GM23338 (cell line): ENCODE results near the gene GFPT2. TPM values are rescaled to one million over a fixed set of nuclear protein-coding genes. Genes with fewer than 3 reads are reported as not detected.

ENCODE experiments used
- ATAC-seq: fragments of 200-7000 bp; cut with Tn5 transposase; 3 replicates; pipeline ENCODE4 v1.9.1; 2020
- DNase-seq: peaks from one replicate; pipeline ENCODE4 v3.0.0-alpha.2; 2015; ENCODE audit warnings: low spot score
- H2AFZ ChIP-seq: fragments of 200-600 bp; sonication (generic); 2 replicates; pipeline ENCODE4 v1.8.0; 2016; ENCODE audit warnings: antibody characterized with exemption, mild to moderate bottlenecking, moderate library complexity
- H3F3A ChIP-seq: fragments of 200-600 bp; sonication (generic); replicated peaks from 2 replicates; pipeline ENCODE4 v1.8.0; 2017; ENCODE audit warnings: antibody characterized with exemption, mixed run types, low read depth
- H3K27ac ChIP-seq: fragments of 200-600 bp; sonication (generic); 2 replicates; pipeline ENCODE4 v1.6.1; 2016; ENCODE audit warnings: low read depth
- H3K27me3 ChIP-seq: fragments of 200-600 bp; sonication (generic); 2 replicates; pipeline ENCODE4 v1.8.0; 2016; ENCODE audit warnings: mild to moderate bottlenecking, mixed run types, moderate library complexity; ENCODE audit not compliant: insufficient read depth
- H3K36me3 ChIP-seq: fragments of 200-600 bp; sonication (generic); 2 replicates; pipeline ENCODE4 v1.8.0; 2016; ENCODE audit warnings: mild to moderate bottlenecking; ENCODE audit not compliant: insufficient read depth
- H3K4me1 ChIP-seq: fragments of 200-600 bp; sonication (generic); 2 replicates; pipeline ENCODE4 v1.8.0; 2016; ENCODE audit warnings: mild to moderate bottlenecking, moderate library complexity; ENCODE audit not compliant: insufficient read depth
- H3K4me2 ChIP-seq: fragments of 200-600 bp; sonication (generic); 2 replicates; pipeline ENCODE4 v1.7.1; 2017; ENCODE audit warnings: mixed run types
- H3K4me3 ChIP-seq: fragments of 200-600 bp; sonication (generic); 2 replicates; pipeline ENCODE4 v1.6.1; 2016; ENCODE audit warnings: mixed run types
- H3K79me2 ChIP-seq: fragments of 200-600 bp; sonication (generic); replicated peaks from 2 replicates; pipeline ENCODE4 v1.8.0; 2017; ENCODE audit warnings: mild to moderate bottlenecking; ENCODE audit not compliant: insufficient read depth
- H3K9me2 ChIP-seq: fragments of 200-600 bp; sonication (generic); 2 replicates; pipeline ENCODE4 v1.8.0; 2017; ENCODE audit not compliant: insufficient read depth
- H4K20me1 ChIP-seq: fragments of 200-600 bp; sonication (generic); replicated peaks from 2 replicates; pipeline ENCODE4 v1.8.0; 2017; ENCODE audit warnings: mild to moderate bottlenecking; ENCODE audit not compliant: insufficient read depth
- H3K27ac Mint-ChIP-seq: 2 replicates; pipeline ENCODE4 v1.8.0; 2020; ENCODE audit warnings: inconsistent platforms, mild to moderate bottlenecking, moderate library complexity, mixed read lengths
- H3K27me3 Mint-ChIP-seq: 3 replicates; pipeline ENCODE4 v1.8.0; 2022; ENCODE audit warnings: low read depth, mild to moderate bottlenecking, moderate library complexity, mixed read lengths, inconsistent platforms; ENCODE audit not compliant: insufficient read depth, poor library complexity
- H3K36me3 Mint-ChIP-seq: 3 replicates; pipeline ENCODE4 v1.8.0; 2021; ENCODE audit warnings: low read depth, mild to moderate bottlenecking, inconsistent platforms, moderate library complexity, mixed read lengths
- H3K4me1 Mint-ChIP-seq: 3 replicates; pipeline ENCODE4 v1.8.0; 2020; ENCODE audit warnings: mild to moderate bottlenecking, inconsistent platforms, mixed read lengths
- H3K4me3 Mint-ChIP-seq: 3 replicates; pipeline ENCODE4 v1.8.0; 2021; ENCODE audit warnings: moderate library complexity, mild to moderate bottlenecking, inconsistent platforms, mixed read lengths
- H3K9me3 Mint-ChIP-seq: 3 replicates; pipeline ENCODE4 v1.8.0; 2020; ENCODE audit warnings: moderate library complexity, mild to moderate bottlenecking, inconsistent platforms, mixed read lengths
- CREB1 ChIP-seq: fragments of 250-450 bp; sonication (Bioruptor Pico); IDR thresholded peaks from 2 replicates; pipeline ENCODE4 v1.5.0; 2020; ENCODE audit warnings: low read depth, mild to moderate bottlenecking, moderate library complexity
- CTCF ChIP-seq, 2 experiments: fragments of 200-600 bp in 1 of 2; sonication (generic) in 1 of 2; conservative IDR thresholded peaks; 2 replicates each; pipeline versions ENCODE4 v1.5.1 to v1.6.1; 2016 to 2017; ENCODE audit warnings: antibody characterized with exemption in 2 of 2, low read depth in 2 of 2, mild to moderate bottlenecking in 2 of 2, moderate library complexity in 1 of 2
- EZH2 ChIP-seq: fragments of 200-600 bp; sonication (generic); IDR thresholded peaks from one replicate; pipeline ENCODE4 v1.8.0; 2017; ENCODE audit warnings: antibody characterized with exemption, mild to moderate bottlenecking, low read depth; ENCODE audit not compliant: unreplicated experiment
- EZH2phosphoT487 ChIP-seq: fragments of 200-600 bp; sonication (generic); IDR thresholded peaks from one replicate; pipeline ENCODE4 v1.8.1; 2018; ENCODE audit warnings: antibody characterized with exemption; ENCODE audit not compliant: unreplicated experiment
- JUNB ChIP-seq: IDR thresholded peaks from one replicate; pipeline ENCODE4 v1.6.1; 2016; ENCODE audit warnings: antibody characterized with exemption; ENCODE audit not compliant: unreplicated experiment
- NANOG ChIP-seq: IDR thresholded peaks from 2 replicates; pipeline ENCODE4 v1.6.1; 2016; ENCODE audit warnings: antibody characterized with exemption, borderline replicate concordance
- STAT1 ChIP-seq: IDR thresholded peaks from one replicate; pipeline ENCODE4 v1.6.1; 2016; ENCODE audit warnings: antibody characterized with exemption; ENCODE audit not compliant: unreplicated experiment
- ZNF114 ChIP-seq: fragments of 250-450 bp; sonication (Bioruptor Pico); IDR thresholded peaks from 2 replicates; pipeline ENCODE4 v1.5.0; 2020; ENCODE audit warnings: mild to moderate bottlenecking, moderate library complexity
- ZNF331 ChIP-seq: fragments of 250-450 bp; sonication (Bioruptor Pico); IDR thresholded peaks from 2 replicates; pipeline ENCODE4 v1.5.0; 2020; ENCODE audit warnings: low read depth, mild to moderate bottlenecking, moderate library complexity
- polyA plus RNA-seq: library from polyadenylated mRNA; unstranded; fragments of >200 nt; fragmentation: Nextera tagmentation; extraction: Ambion mirVana; gene quantifications from 2 replicates; pipeline ENCODE4 v1.2.1, GENCODE V29; 2016
- total RNA-seq: library from RNA; depleted of rRNA; stranded (reverse); fragments of >200 nt; shearing (Covaris generic); gene quantifications from 2 replicates; pipeline ENCODE4 v1.2.3, GENCODE V29; 2014
- TF ChIP-seq, protein P1 (sequence below): IDR thresholded peaks from 2 replicates; pipeline ENCODE4 v1.6.1; 2016; ENCODE audit warnings: antibody characterized with exemption

The GFPT2 gene
- total and polyA plus RNA-seq, 2 experiments from 2014 or later: 82.6 to 120 TPM

- H3F3A ChIP-seq: no peaks in the 10 kb centered on the region
- H3K27ac Mint-ChIP-seq: no peak overlapping the region
These were observed 14.2 kb upstream of the GFPT2 start for GRCh38 chr5:180367300-180367699.

DNA sequence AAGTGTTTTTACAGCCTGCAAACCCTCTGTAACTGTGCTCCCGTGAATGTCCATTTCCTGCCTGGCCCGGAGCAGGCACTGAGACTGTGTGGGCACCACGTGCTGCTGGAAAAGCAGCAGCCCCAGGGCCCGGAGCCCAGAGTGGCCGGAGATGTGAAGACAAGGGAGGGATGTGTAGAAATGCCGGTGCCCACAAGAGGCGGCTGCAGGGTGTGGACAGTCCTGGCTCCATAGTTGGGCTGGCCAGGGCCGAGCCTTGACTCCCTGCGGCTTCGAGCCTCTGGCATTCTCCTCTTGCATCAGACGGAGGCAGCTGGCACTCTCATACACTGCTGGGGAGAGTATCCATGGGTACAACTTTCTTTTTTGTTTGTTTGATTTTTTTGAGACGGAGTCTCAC is 13.2 kb upstream of the GFPT2 start:
- Mint-ChIP-seq H3K27me3 (peaks cover 8% of the 10 kb centered on the region), H3K36me3 (no peaks in the 10 kb centered on the region), H3K4me1 (peaks cover 5% of the 10 kb centered on the region), H3K27ac (no peak overlapping the region), H3K4me3 (no peak overlapping the region), H3K9me3 (no peaks in the 10 kb centered on the region)
- Histone ChIP-seq H3F3A (no peaks in the 10 kb centered on the region), H3K79me2 (no peaks in the 10 kb centered on the region), H3K4me3 (no peak overlapping the region), H3K27me3 (no peaks in the 10 kb centered on the region), H4K20me1 (no peaks in the 10 kb centered on the region), H3K4me1 (no peaks in the 10 kb centered on the region), H3K36me3 (no peaks in the 10 kb centered on the region), H2AFZ (peak overlapping the region; percentile 80), H3K9me2 (no peaks in the 10 kb centered on the region), H3K4me2 (no peak overlapping the region), H3K27ac (no peak overlapping the region)
- DNase-seq (no peak), ATAC-seq (peak; percentile 51)
- TF ChIP-seq EZH2phosphoT487 (no peak), ZNF114 (no peak), NANOG (no peak), STAT1 (no peak), ZNF331 (CRISPR knock-in tag) (no peak), JUNB (no peak), CTCF (conservative IDR thresholded peaks at IDR 0.05; ENCODE audit: low read depth in 2 of 2) (no peak)
- TF ChIP-seq, protein P1, sequence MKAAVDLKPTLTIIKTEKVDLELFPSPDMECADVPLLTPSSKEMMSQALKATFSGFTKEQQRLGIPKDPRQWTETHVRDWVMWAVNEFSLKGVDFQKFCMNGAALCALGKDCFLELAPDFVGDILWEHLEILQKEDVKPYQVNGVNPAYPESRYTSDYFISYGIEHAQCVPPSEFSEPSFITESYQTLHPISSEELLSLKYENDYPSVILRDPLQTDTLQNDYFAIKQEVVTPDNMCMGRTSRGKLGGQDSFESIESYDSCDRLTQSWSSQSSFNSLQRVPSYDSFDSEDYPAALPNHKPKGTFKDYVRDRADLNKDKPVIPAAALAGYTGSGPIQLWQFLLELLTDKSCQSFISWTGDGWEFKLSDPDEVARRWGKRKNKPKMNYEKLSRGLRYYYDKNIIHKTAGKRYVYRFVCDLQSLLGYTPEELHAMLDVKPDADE: no peak

More at GRCh38 chr5:180367300-180367699, 14.2 kb upstream of the GFPT2 start:
- H3K4me3 Mint-ChIP-seq: no peak overlapping the region
- H3K9me2 ChIP-seq: no peaks in the 10 kb centered on the region
- no peak for ATAC-seq
- peaks cover 5% of the 10 kb centered on the region for H3K4me1 Mint-ChIP-seq
- H2AFZ ChIP-seq: no peak overlapping the region
- no peaks in the 10 kb centered on the region for H4K20me1 ChIP-seq
- H3K4me3 ChIP-seq: no peak overlapping the region
- no peaks in the 10 kb centered on the region for H3K36me3 Mint-ChIP-seq
- H3K9me3 Mint-ChIP-seq: no peaks in the 10 kb centered on the region
- H3K27me3 ChIP-seq: no peaks in the 10 kb centered on the region
- no peaks in the 10 kb centered on the region for H3K79me2 ChIP-seq
- H3K27ac ChIP-seq: no peak overlapping the region
- no peaks in the 10 kb centered on the region for H3K36me3 ChIP-seq
- DNase-seq: no peak
- H3K27me3 Mint-ChIP-seq: peaks cover 8% of the 10 kb centered on the region
- no peak overlapping the region for H3K4me2 ChIP-seq
- no peaks in the 10 kb centered on the region for H3K4me1 ChIP-seq
- no peak for TF ChIP-seq STAT1
- TF ChIP-seq CTCF (conservative IDR thresholded peaks at IDR 0.05; ENCODE audit: low read depth in 2 of 2): no peak
- no peak for TF ChIP-seq EZH2
- TF ChIP-seq NANOG: no peak
- TF ChIP-seq EZH2phosphoT487: no peak
- no peak for TF ChIP-seq JUNB
- TF ChIP-seq ZNF114: no peak
- TF ChIP-seq ZNF331 (CRISPR knock-in tag): no peak
- no peak for TF ChIP-seq CREB1 (CRISPR knock-in tag)
